Trophoblast cell (in vitro differentiated cells and primary cell): ENCODE data around the gene ABCC8.

Experiments
- DNase-seq, 2 donors: peaks; one replicate each; pipeline ENCODE4 v3.0.0-alpha.2; 2016
- H2AFZ ChIP-seq: 2 replicates; pipeline ENCODE4 v1.6.1; 2013; ENCODE audit warnings: low read length, moderate library complexity, mild to moderate bottlenecking; ENCODE audit not compliant: insufficient read depth, poor library complexity
- H2AK5ac ChIP-seq: 2 replicates; pipeline ENCODE4 v1.6.1; 2013; ENCODE audit warnings: mild to moderate bottlenecking, low read length
- H2BK120ac ChIP-seq: 2 replicates; pipeline ENCODE4 v1.6.1; 2013; ENCODE audit warnings: low read length, mild to moderate bottlenecking, moderate library complexity; ENCODE audit not compliant: insufficient read depth, poor library complexity
- H2BK12ac ChIP-seq: 2 replicates; pipeline ENCODE4 v1.6.1; 2013; ENCODE audit warnings: mild to moderate bottlenecking, low read length, moderate library complexity
- H2BK5ac ChIP-seq: 2 replicates; pipeline ENCODE4 v1.6.1; 2013; ENCODE audit warnings: low read length, low read depth, moderate library complexity, mild to moderate bottlenecking; ENCODE audit not compliant: poor library complexity
- H3K14ac ChIP-seq: 2 replicates; pipeline ENCODE4 v1.6.1; 2013; ENCODE audit warnings: mild to moderate bottlenecking, low read length
- H3K18ac ChIP-seq: 2 replicates; pipeline ENCODE4 v1.6.1; 2013; ENCODE audit warnings: mild to moderate bottlenecking, low read length
- H3K23ac ChIP-seq: 2 replicates; pipeline ENCODE4 v1.6.1; 2013; ENCODE audit warnings: low read length
- H3K27ac ChIP-seq: 2 replicates; pipeline ENCODE4 v1.5.1; 2013; ENCODE audit warnings: low read depth, mild to moderate bottlenecking, inconsistent platforms, low read length, moderate library complexity
- H3K27me3 ChIP-seq: 2 replicates; pipeline ENCODE4 v1.6.1; 2013; ENCODE audit warnings: inconsistent platforms, mild to moderate bottlenecking, low read length, moderate library complexity; ENCODE audit not compliant: insufficient read depth
- H3K36me3 ChIP-seq, 2 experiments: 1 replicate in 1 of 2; 2 replicates in 1 of 2; pipeline ENCODE4 v1.6.1; 2013; ENCODE audit warnings: low read length in 2 of 2, mild to moderate bottlenecking in 2 of 2, moderate library complexity in 1 of 2; ENCODE audit not compliant: insufficient read depth in 2 of 2, control insufficient read depth in 1 of 2
- H3K4ac ChIP-seq: 2 replicates; pipeline ENCODE4 v1.6.1; 2013; ENCODE audit warnings: low read depth, mild to moderate bottlenecking, low read length, moderate library complexity
- H3K4me1 ChIP-seq, 2 experiments: 1 replicate in 1 of 2; 2 replicates in 1 of 2; pipeline ENCODE4 v1.6.1; 2013; ENCODE audit warnings: low read length in 2 of 2, mild to moderate bottlenecking in 2 of 2, moderate library complexity in 1 of 2; ENCODE audit not compliant: insufficient read depth in 2 of 2, control insufficient read depth in 1 of 2
- H3K4me2 ChIP-seq: 2 replicates; pipeline ENCODE4 v1.6.1; 2013; ENCODE audit warnings: inconsistent platforms, mild to moderate bottlenecking, low read length, moderate library complexity
- H3K4me3 ChIP-seq: 2 replicates; pipeline ENCODE4 v1.5.1; 2013; ENCODE audit warnings: mild to moderate bottlenecking, low read depth, low read length, inconsistent platforms
- H3K79me1 ChIP-seq: one replicate; pipeline ENCODE4 v1.6.1; 2013; ENCODE audit warnings: low read length
- H3K79me2 ChIP-seq: 2 replicates; pipeline ENCODE4 v1.6.1; 2013; ENCODE audit warnings: low read length, mild to moderate bottlenecking; ENCODE audit not compliant: control insufficient read depth, insufficient read depth, poor library complexity
- H3K9ac ChIP-seq: 2 replicates; pipeline ENCODE4 v1.6.1; 2013; ENCODE audit warnings: mild to moderate bottlenecking, low read length
- H3K9me3 ChIP-seq: 2 replicates; pipeline ENCODE4 v1.6.1; 2013; ENCODE audit warnings: low read depth, mild to moderate bottlenecking, control low read depth, inconsistent platforms, low read length; ENCODE audit not compliant: insufficient read depth
- H4K12ac ChIP-seq: 2 replicates; pipeline ENCODE4 v1.6.1; 2013; ENCODE audit warnings: low read depth, mild to moderate bottlenecking, low read length, moderate library complexity
- H4K8ac ChIP-seq: 2 replicates; pipeline ENCODE4 v1.6.1; 2013; ENCODE audit warnings: low read depth, mild to moderate bottlenecking, low read length, moderate library complexity
- H4K91ac ChIP-seq: one replicate; pipeline ENCODE4 v1.6.1; 2013; ENCODE audit warnings: low read depth, mild to moderate bottlenecking, low read length, moderate library complexity
- WGBS: extraction: QIAGEN DNeasy Blood & Tissue Kit; methylation state at CpG from one replicate; pipeline ENCODE4 v1.1.7; 2013; ENCODE audit warnings: missing lambda C conversion rate; ENCODE audit not compliant: insufficient read length, insufficient coverage; ENCODE audit errors: extremely low coverage; 5-methylcytosine and 5-hydroxymethylcytosine counted together

ABCC8 gene

GRCh38 chr11:17415523-17416104 lies 61.0 kb downstream of the ABCC8 start:
- H2AK5ac ChIP-seq = no peak overlapping the region
- no CpG with 5 or more reads among the region's 6 CpGs for WGBS
- no peak overlapping the region for H3K4ac ChIP-seq
- H3K18ac ChIP-seq = no peak overlapping the region
- no peaks in the 10 kb centered on the region for H3K36me3 ChIP-seq
- no peaks in the 10 kb centered on the region for H3K79me1 ChIP-seq
- H2AFZ ChIP-seq = no peak overlapping the region
- H3K4me1 ChIP-seq = no peaks in the 10 kb centered on the region
- no peaks in the 10 kb centered on the region for H3K27me3 ChIP-seq
- H3K23ac ChIP-seq = no peak overlapping the region
- no peak overlapping the region for H4K8ac ChIP-seq
- no peak overlapping the region for H3K9ac ChIP-seq
- no peak overlapping the region for H3K4me2 ChIP-seq
- no peak overlapping the region for H4K91ac ChIP-seq
- H3K27ac ChIP-seq = no peak overlapping the region
- H3K79me2 ChIP-seq = no peaks in the 10 kb centered on the region
- no peak overlapping the region for H2BK120ac ChIP-seq
- H2BK12ac ChIP-seq = no peak overlapping the region
- no peak overlapping the region for H3K4me3 ChIP-seq
- H2BK5ac ChIP-seq = no peak overlapping the region
- no peak overlapping the region for H4K12ac ChIP-seq
- no peak for DNase-seq
- no peaks in the 10 kb centered on the region for H3K9me3 ChIP-seq
- no peak overlapping the region for H3K14ac ChIP-seq

- no peak overlapping the region for H3K9ac ChIP-seq
- H3K27me3 ChIP-seq = no peaks in the 10 kb centered on the region
- no peak overlapping the region for H2BK5ac ChIP-seq
- H3K9me3 ChIP-seq = no peaks in the 10 kb centered on the region
- H3K79me1 ChIP-seq = no peaks in the 10 kb centered on the region
- H4K91ac ChIP-seq = no peak overlapping the region
- DNase-seq = no peak
- no peak overlapping the region for H4K8ac ChIP-seq
- no peak overlapping the region for H3K14ac ChIP-seq
- H3K4ac ChIP-seq = no peak overlapping the region
- H4K12ac ChIP-seq = no peak overlapping the region
- H2AFZ ChIP-seq = no peak overlapping the region
- H2BK120ac ChIP-seq = no peak overlapping the region
- no peaks in the 10 kb centered on the region for H3K4me1 ChIP-seq
- no peak overlapping the region for H2AK5ac ChIP-seq
- no peak overlapping the region for H3K23ac ChIP-seq
- H3K4me3 ChIP-seq = no peak overlapping the region
- no peaks in the 10 kb centered on the region for H3K36me3 ChIP-seq
- H2BK12ac ChIP-seq = no peak overlapping the region
- H3K79me2 ChIP-seq = no peaks in the 10 kb centered on the region
- H3K4me2 ChIP-seq = no peak overlapping the region
- no peak overlapping the region for H3K27ac ChIP-seq
- no peak overlapping the region for H3K18ac ChIP-seq
- WGBS = no CpG with 5 or more reads among the region's 5 CpGs
These were observed 61.7 kb downstream of the ABCC8 start for GRCh38 chr11:17414992-17415391.

GRCh38 chr11:17414317-17414737 lies 62.3 kb downstream of the ABCC8 start:
- Histone ChIP-seq H3K23ac (no peak overlapping the region), H3K36me3 (no peaks in the 10 kb centered on the region), H4K8ac (no peak overlapping the region), H2AK5ac (no peak overlapping the region), H3K4me3 (no peak overlapping the region), H3K14ac (no peak overlapping the region), H3K9me3 (no peaks in the 10 kb centered on the region), H3K9ac (no peak overlapping the region), H3K4me2 (no peak overlapping the region), H3K79me2 (no peaks in the 10 kb centered on the region), H2BK5ac (no peak overlapping the region), H2AFZ (no peak overlapping the region), H3K4ac (no peak overlapping the region), H2BK120ac (no peak overlapping the region), H3K27me3 (no peaks in the 10 kb centered on the region), H2BK12ac (no peak overlapping the region), H4K91ac (no peak overlapping the region), H3K18ac (no peak overlapping the region), H3K79me1 (no peaks in the 10 kb centered on the region), H3K4me1 (no peaks in the 10 kb centered on the region), H4K12ac (no peak overlapping the region), H3K27ac (no peak overlapping the region)
- no CpG with 5 or more reads among the region's 8 CpGs for WGBS
- no peak for DNase-seq

GRCh38 chr11:17413414-17414316 lies 63.0 kb downstream of the ABCC8 start:
- H4K12ac ChIP-seq = no peak overlapping the region
- no peaks in the 10 kb centered on the region for H3K79me2 ChIP-seq
- H2BK120ac ChIP-seq = no peak overlapping the region
- H2AK5ac ChIP-seq = no peak overlapping the region
- H2BK12ac ChIP-seq = no peak overlapping the region
- H4K91ac ChIP-seq = no peak overlapping the region
- H3K79me1 ChIP-seq = no peaks in the 10 kb centered on the region
- no peak overlapping the region for H4K8ac ChIP-seq
- no peak for DNase-seq
- no peak overlapping the region for H3K23ac ChIP-seq
- H3K9ac ChIP-seq = no peak overlapping the region
- no peaks in the 10 kb centered on the region for H3K36me3 ChIP-seq
- H2BK5ac ChIP-seq = no peak overlapping the region
- H3K27ac ChIP-seq = no peak overlapping the region
- no peak overlapping the region for H2AFZ ChIP-seq
- no peaks in the 10 kb centered on the region for H3K4me1 ChIP-seq
- H3K4me3 ChIP-seq = peak overlapping the region; percentile 25
- no peaks in the 10 kb centered on the region for H3K9me3 ChIP-seq
- H3K14ac ChIP-seq = no peak overlapping the region
- no peak overlapping the region for H3K18ac ChIP-seq
- H3K27me3 ChIP-seq = no peaks in the 10 kb centered on the region
- WGBS = no CpG with 5 or more reads among the region's 15 CpGs
- no peak overlapping the region for H3K4me2 ChIP-seq
- H3K4ac ChIP-seq = no peak overlapping the region
